Activated naive CD4-positive, alpha-beta T cell treated with anti-CD3 and anti-CD28 coated beads, Interleukin-2, amount 50 U/mL, for 72 hours (primary cell): ENCODE measurements around the gene ZNF800. TPM values are rescaled to one million over a fixed set of nuclear protein-coding genes. Genes with fewer than 3 reads are reported as not detected.

Source experiments
- ATAC-seq, 2 donors: fragments of 150-1000 bp; cut with Tn5 transposase; 2 replicates each; pipeline ENCODE4 v1.10.0; 2021; ENCODE audit warnings: mild to moderate bottlenecking in 2 of 2, moderate library complexity in 2 of 2
- DNase-seq, 2 donors: peaks; one replicate each; pipeline ENCODE4 v3.0.0; 2021 to 2022; ENCODE audit warnings: low spot score in 2 of 2
- H3K27ac Mint-ChIP-seq, 2 donors: one replicate each; pipeline ENCODE4 v1.8.0; 2022; ENCODE audit warnings: mild to moderate bottlenecking in 2 of 2, mixed read lengths in 2 of 2
- H3K36me3 Mint-ChIP-seq, 2 donors: one replicate each; pipeline ENCODE4 v1.8.0; 2022; ENCODE audit warnings: mixed read lengths in 2 of 2
- H3K9me3 Mint-ChIP-seq, 2 donors: one replicate each; pipeline ENCODE4 v1.8.0; 2022; ENCODE audit warnings: mixed read lengths in 2 of 2
- total RNA-seq, 2 donors: library from RNA; stranded (reverse); gene quantifications; one replicate each; pipeline ENCODE4 v1.2.3, GENCODE V29; 2022

The ZNF800 gene
- total RNA-seq, 2 donors from 2014 or later: 26.4 to 33.5 TPM

- Mint-ChIP-seq H3K36me3 (peaks cover 5 to 8% of the 10 kb centered on the region in 2 donors), H3K27ac (peak overlapping the region; percentile 15 to 18), H3K9me3 (no peaks in the 10 kb centered on the region)
- DNase-seq (no peak), ATAC-seq (no peak)
Observed at GRCh38 chr7:127366680-127367079, 25.8 kb downstream of the ZNF800 start.

GRCh38 chr7:127365957-127366315, 26.6 kb downstream of the ZNF800 start:
- ATAC-seq: no peak
- no peak for DNase-seq
- Mint-ChIP-seq H3K9me3 (no peaks in the 10 kb centered on the region), H3K36me3 (peaks cover 5 to 8% of the 10 kb centered on the region in 2 donors), H3K27ac (no peak overlapping the region)

GRCh38 chr7:127365164-127365956, 27.1 kb downstream of the ZNF800 start:
- Mint-ChIP-seq H3K9me3 (no peaks in the 10 kb centered on the region), H3K36me3 (peaks cover 5 to 8% of the 10 kb centered on the region in 2 donors), H3K27ac (no peak overlapping the region)
- DNase-seq (no peak), ATAC-seq (no peak)

GRCh38 chr7:127362364-127363027, 30.0 kb downstream of the ZNF800 start:
- Mint-ChIP-seq H3K27ac (no peak overlapping the region), H3K36me3 (no peaks in the 10 kb centered on the region), H3K9me3 (no peaks in the 10 kb centered on the region)
- no peak for DNase-seq
- ATAC-seq: no peak

- DNase-seq (no peak), ATAC-seq (no peak)
- no peaks in the 10 kb centered on the region for H3K36me3 Mint-ChIP-seq
- no peak overlapping the region for H3K27ac Mint-ChIP-seq
- no peaks in the 10 kb centered on the region for H3K9me3 Mint-ChIP-seq
Observed at GRCh38 chr7:127361736-127362135, 30.8 kb downstream of the ZNF800 start.

- no peak for DNase-seq
- no peak overlapping the region for H3K27ac Mint-ChIP-seq
- H3K9me3 Mint-ChIP-seq: no peaks in the 10 kb centered on the region
- H3K36me3 Mint-ChIP-seq: no peaks in the 10 kb centered on the region
- ATAC-seq: no peak
Observed at GRCh38 chr7:127359011-127359410, 33.5 kb downstream of the ZNF800 start.

GRCh38 chr7:127353897-127354296, 38.6 kb downstream of the ZNF800 start:
- Mint-ChIP-seq H3K27ac (no peak overlapping the region), H3K9me3 (no peaks in the 10 kb centered on the region), H3K36me3 (peaks cover 0 to 6% of the 10 kb centered on the region in 2 donors)
- ATAC-seq (no peak), DNase-seq (no peak)

GRCh38 chr7:127350586-127350985, 41.9 kb downstream of the ZNF800 start:
- DNase-seq (no peak), ATAC-seq (no peak)
- H3K9me3 Mint-ChIP-seq: no peaks in the 10 kb centered on the region
- H3K36me3 Mint-ChIP-seq: peaks cover 0 to 6% of the 10 kb centered on the region in 2 donors
- no peak overlapping the region for H3K27ac Mint-ChIP-seq

- DNase-seq (no peak), ATAC-seq (no peak)
- H3K27ac Mint-ChIP-seq: no peak overlapping the region
- H3K9me3 Mint-ChIP-seq: no peaks in the 10 kb centered on the region
- H3K36me3 Mint-ChIP-seq: peaks cover 0 to 6% of the 10 kb centered on the region in 2 donors
Observed at GRCh38 chr7:127349881-127350280, 42.6 kb downstream of the ZNF800 start.

- no peaks in the 10 kb centered on the region for H3K9me3 Mint-ChIP-seq
- DNase-seq (no peak), ATAC-seq (no peak)
Observed at GRCh38 chr7:127348247-127348631, 44.3 kb downstream of the ZNF800 start.

GRCh38 chr7:127347567-127348246, 44.8 kb downstream of the ZNF800 start:
- no peak overlapping the region for H3K27ac Mint-ChIP-seq
- ATAC-seq: peak; percentile 95 to 99
- DNase-seq: peak; percentile 75 to 80
- H3K9me3 Mint-ChIP-seq: no peaks in the 10 kb centered on the region
- H3K36me3 Mint-ChIP-seq: peaks cover 0 to 5% of the 10 kb centered on the region in 2 donors

More at GRCh38 chr7:127348247-127348631, 44.3 kb downstream of the ZNF800 start:
- H3K27ac Mint-ChIP-seq: no peak overlapping the region
- peaks cover 0 to 6% of the 10 kb centered on the region in 2 donors for H3K36me3 Mint-ChIP-seq

GRCh38 chr7:127346575-127347256, 45.8 kb downstream of the ZNF800 start:
- DNase-seq (no peak), ATAC-seq (no peak)
- no peaks in the 10 kb centered on the region for H3K9me3 Mint-ChIP-seq
- no peak overlapping the region for H3K27ac Mint-ChIP-seq
- no peaks in the 10 kb centered on the region for H3K36me3 Mint-ChIP-seq

- Mint-ChIP-seq H3K36me3 (no peaks in the 10 kb centered on the region), H3K27ac (no peak overlapping the region), H3K9me3 (no peaks in the 10 kb centered on the region)
- DNase-seq (no peak), ATAC-seq (no peak)
Observed at GRCh38 chr7:127342596-127342995, 49.9 kb downstream of the ZNF800 start.

GRCh38 chr7:127338122-127338521, 54.4 kb downstream of the ZNF800 start:
- Mint-ChIP-seq H3K27ac (no peak overlapping the region), H3K9me3 (no peaks in the 10 kb centered on the region), H3K36me3 (no peaks in the 10 kb centered on the region)
- ATAC-seq (no peak), DNase-seq (no peak)

GRCh38 chr7:127337581-127337980, 54.9 kb downstream of the ZNF800 start:
- no peak for ATAC-seq
- Mint-ChIP-seq H3K9me3 (no peaks in the 10 kb centered on the region), H3K36me3 (no peaks in the 10 kb centered on the region), H3K27ac (no peak overlapping the region)
- DNase-seq: no peak

- Mint-ChIP-seq H3K36me3 (no peaks in the 10 kb centered on the region), H3K27ac (no peak overlapping the region), H3K9me3 (no peaks in the 10 kb centered on the region)
- no peak for DNase-seq
- no peak for ATAC-seq
Observed at GRCh38 chr7:127336458-127336857, 56.0 kb downstream of the ZNF800 start.

- Mint-ChIP-seq H3K27ac (no peak overlapping the region), H3K9me3 (no peaks in the 10 kb centered on the region), H3K36me3 (no peaks in the 10 kb centered on the region)
- ATAC-seq (no peak), DNase-seq (no peak)
Observed at GRCh38 chr7:127332880-127333279, 59.6 kb downstream of the ZNF800 start.
